ENCODE measurements around the gene CD79A.

CD79A gene

GRCh38 chr19:41929536-41930071, 52.5 kb downstream of the CD79A start:
- no peak for DNase-seq

DNA sequence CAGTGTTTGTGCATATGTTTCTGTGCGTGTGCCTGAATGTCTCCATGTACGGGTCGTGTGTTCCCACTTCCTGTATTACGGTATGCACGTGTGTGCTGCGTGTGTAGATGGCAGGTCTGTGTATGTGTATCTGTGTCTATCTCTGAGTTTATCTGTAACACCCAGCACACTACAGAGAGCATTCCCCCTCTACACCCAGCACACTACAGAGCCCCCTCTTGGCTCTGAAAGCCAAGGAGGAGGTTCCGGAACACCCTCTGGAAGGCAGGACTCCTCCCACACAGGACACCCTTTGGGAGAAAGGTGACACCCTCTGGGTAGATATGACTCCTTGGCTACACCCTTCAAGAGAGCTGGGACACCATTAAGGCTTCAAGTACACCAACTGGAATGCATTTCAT, 53.2 kb downstream of the CD79A start:
- no peak for DNase-seq
